ENCODE measurements around the gene SKOR1.

- TF ChIP-seq POLR2AphosphoS5 (IDR thresholded peaks at IDR 0.05; ENCODE audit: low read depth) (no peak), CTCF (IDR thresholded peaks at IDR 0.05; ENCODE audit: insufficient read depth, low read length) (no peak), GABPA (IDR thresholded peaks at IDR 0.05; ENCODE audit: low read depth) (no peak)
Observed at GRCh38 chr15:67815036-67815592, 10.2 kb upstream of the SKOR1 start.
